CD14-positive monocyte (primary cell): ENCODE results near the gene WDR18. TPM values are rescaled to one million over a fixed set of nuclear protein-coding genes. Genes with fewer than 3 reads are reported as not detected.

Experiments used
- DNase-seq, 3 donors: peaks; one replicate each; pipeline ENCODE4 v3.0.0-alpha.2; 2011 to 2022
- H2AFZ ChIP-seq: 2 replicates; pipeline ENCODE4 v1.6.0; 2012; ENCODE audit warnings: mild to moderate bottlenecking, low read depth, low read length, inconsistent platforms; ENCODE audit not compliant: insufficient read depth, poor library complexity, severe bottlenecking
- H3K27ac ChIP-seq, 2 donors: 1 replicate in 1 of 2; 2 replicates in 1 of 2; pipeline ENCODE4 v1.5.1; 2012 to 2013; ENCODE audit warnings: low read length in 2 of 2, control low read depth in 1 of 2, inconsistent platforms in 1 of 2, low read depth in 1 of 2, mild to moderate bottlenecking in 1 of 2
- H3K27me3 ChIP-seq, 2 donors: one replicate each; pipeline versions ENCODE4 v1.6.0 to v1.6.1; 2011 to 2013; ENCODE audit warnings: low read length in 2 of 2; ENCODE audit not compliant: control insufficient read depth in 2 of 2, insufficient read depth in 2 of 2
- H3K36me3 ChIP-seq, 2 donors: replicated peaks in 1 of 2; 1 replicate in 1 of 2; 2 replicates in 1 of 2; pipeline versions ENCODE4 v1.5.1 to v1.6.1; 2012 to 2013; ENCODE audit warnings: low read length in 2 of 2, control low read depth in 1 of 2, inconsistent platforms in 1 of 2, mild to moderate bottlenecking in 1 of 2; ENCODE audit not compliant: insufficient read depth in 2 of 2, control insufficient read depth in 1 of 2
- H3K4me1 ChIP-seq, 2 donors: 1 replicate in 1 of 2; 2 replicates in 1 of 2; pipeline versions ENCODE4 v1.5.1 to v1.6.1; 2012 to 2013; ENCODE audit warnings: low read length in 2 of 2, control low read depth in 1 of 2, inconsistent platforms in 1 of 2, mild to moderate bottlenecking in 1 of 2, moderate library complexity in 1 of 2; ENCODE audit not compliant: insufficient read depth in 2 of 2, control insufficient read depth in 1 of 2
- H3K4me2 ChIP-seq: replicated peaks from 2 replicates; pipeline ENCODE3; 2012; ENCODE audit warnings: low read length, moderate library complexity, mild to moderate bottlenecking; ENCODE audit not compliant: poor library complexity, severe bottlenecking; ENCODE audit errors: extremely low read depth
- H3K4me3 ChIP-seq, 3 experiments: fragments of 200-600 bp in 1 of 3; sonication (generic) in 1 of 3; replicated peaks in 1 of 3; 1 replicate in 2 of 3; 2 replicates in 1 of 3; pipeline ENCODE4 v1.5.1; 2011 to 2013; ENCODE audit warnings: low read length in 3 of 3, mild to moderate bottlenecking in 3 of 3, control low read depth in 2 of 3, low read depth in 2 of 3, inconsistent platforms in 1 of 3, moderate library complexity in 1 of 3
- H3K79me2 ChIP-seq: 2 replicates; pipeline ENCODE4 v1.6.0; 2012; ENCODE audit warnings: mild to moderate bottlenecking, control low read depth, inconsistent platforms, low read length, moderate library complexity; ENCODE audit not compliant: insufficient read depth
- H3K9ac ChIP-seq: 2 replicates; pipeline ENCODE4 v1.6.0; 2017; ENCODE audit warnings: low read length, mild to moderate bottlenecking; ENCODE audit not compliant: insufficient read depth, poor library complexity, severe bottlenecking
- H3K9me3 ChIP-seq, 2 donors: replicated peaks in 1 of 2; 1 replicate in 1 of 2; 2 replicates in 1 of 2; pipeline versions ENCODE4 v1.5.1 to v1.6.1; 2012 to 2013; ENCODE audit warnings: low read length in 2 of 2, control low read depth in 1 of 2; ENCODE audit not compliant: control insufficient read depth in 1 of 2, insufficient read depth in 1 of 2
- H4K20me1 ChIP-seq: 2 replicates; pipeline ENCODE4 v1.6.0; 2012; ENCODE audit warnings: mild to moderate bottlenecking, low read length, control low read depth, moderate library complexity; ENCODE audit not compliant: insufficient read depth
- H3K27ac Mint-ChIP-seq, 7 donors: one replicate each; pipeline ENCODE4 v1.8.0; 2020; ENCODE audit warnings: mild to moderate bottlenecking in 7 of 7, mixed read lengths in 7 of 7, moderate library complexity in 6 of 7, inconsistent platforms in 2 of 7
- H3K27me3 Mint-ChIP-seq, 3 donors: one replicate each; pipeline ENCODE4 v1.8.0; 2021 to 2022; ENCODE audit warnings: low read depth in 3 of 3, mild to moderate bottlenecking in 3 of 3, mixed read lengths in 3 of 3, moderate library complexity in 3 of 3, inconsistent platforms in 1 of 3
- H3K36me3 Mint-ChIP-seq, 2 donors: one replicate each; pipeline ENCODE4 v1.8.0; 2020; ENCODE audit warnings: mixed read lengths in 2 of 2, inconsistent platforms in 1 of 2, mild to moderate bottlenecking in 1 of 2
- H3K4me1 Mint-ChIP-seq: one replicate; pipeline ENCODE4 v1.8.0; 2020; ENCODE audit warnings: mild to moderate bottlenecking, mixed read lengths
- H3K4me3 Mint-ChIP-seq, 2 donors: one replicate each; pipeline ENCODE4 v1.8.0; 2020; ENCODE audit warnings: mild to moderate bottlenecking in 2 of 2, mixed read lengths in 2 of 2, moderate library complexity in 1 of 2
- H3K9me3 Mint-ChIP-seq, 7 donors: one replicate each; pipeline ENCODE4 v1.8.0; 2020 to 2022; ENCODE audit warnings: mixed read lengths in 7 of 7, mild to moderate bottlenecking in 6 of 7, moderate library complexity in 6 of 7, inconsistent platforms in 2 of 7
- CTCF ChIP-seq: fragments of 200-600 bp; IDR thresholded peaks from one replicate; pipeline ENCODE4 v1.8.0; 2022; ENCODE audit warnings: antibody characterized with exemption, mild to moderate bottlenecking
- WGBS: methylation state at CpG from one replicate; pipeline ENCODE4 v1.1.5; 2013; ENCODE audit warnings: missing lambda C conversion rate; ENCODE audit not compliant: insufficient coverage; 5-methylcytosine and 5-hydroxymethylcytosine counted together
- intact Hi-C, 2 donors: fragments of 100-400 bp; cut with micrococcal nuclease; formaldehyde crosslinking; loops; one replicate each; pipeline versions ENCODE4 v1.15.0 to v1.15.1; 2023
- polyA minus RNA-seq: library from RNA; depleted of rRNA, polyadenylated mRNA; stranded (reverse); fragments of >200 nt; gene quantifications from 2 replicates; pipeline ENCODE4 v1.2.3, GENCODE V29; 2012
- polyA plus RNA-seq, 3 donors: library from polyadenylated mRNA; depleted of rRNA in 1 of 3; unstranded in 2 of 3; stranded (reverse) in 1 of 3; fragments of 300-500 nt in 2 of 3; fragments of >200 nt in 1 of 3; fragmentation: Illumina TruSeq in 2 of 3; gene quantifications; 1 replicate in 2 of 3; 2 replicates in 1 of 3; pipeline ENCODE4 v1.2.3, GENCODE V29; 2012 to 2021
- total RNA-seq, 12 experiments: library from RNA in 1 of 12; stranded (reverse) in 1 of 12; fragments of 120-200 nt in 1 of 12; gene quantifications; one replicate each; pipeline ENCODE4 v1.2.4 and lab custom pipeline; 2013 to 2026; ENCODE audit warnings: mixed read lengths in 6 of 12, inconsistent platforms in 1 of 12

The WDR18 gene
- 18.7 TPM for total RNA-seq (2013)
- 10 to 100 TPM; 21.3 to 52.7 (median 49.9) TPM for polyA plus RNA-seq
- 42.8 and 64.2 TPM in 2 replicates for polyA minus RNA-seq
- total RNA-seq (lab: John Stamatoyannopoulos, UW) = 1.1 to 9.4 (median 5.1) reads per million in 11 experiments

- TF ChIP-seq CTCF = no peak
- peak; percentile 84 to 90 (median 86) for DNase-seq
- H3K36me3 Mint-ChIP-seq = peaks cover 17 to 28% of the 10 kb centered on the region in 2 donors
- Histone ChIP-seq H3K4me2 (peak within 1 kb of the TSS; percentile 97), H3K4me1 (peaks cover 18 to 28% of the 10 kb centered on the region in 2 donors), H3K9ac (peak within 1 kb of the TSS; percentile 69), H4K20me1 (no peaks in the 10 kb centered on the region), H2AFZ (peak within 1 kb of the TSS; percentile 86), H3K27me3 (no peaks in the 10 kb centered on the region), H3K4me3 (peak within 1 kb of the TSS; percentile 82 to 96 (median 85)), H3K79me2 (peaks cover 12% of the 10 kb centered on the region), H3K36me3 (peaks cover 7 to 22% of the 10 kb centered on the region in 2 donors), H3K9me3 (no peaks in the 10 kb centered on the region), H3K27ac (peak within 1 kb of the TSS; percentile 7 to 71)
- H3K9me3 Mint-ChIP-seq = no peaks in the 10 kb centered on the region
- peak within 1 kb of the TSS; percentile 59 to 91 (median 77) for H3K27ac Mint-ChIP-seq
- intact Hi-C loops = loop anchor here (5.0 to 10.0 kb wide), 3 partner anchors 122 to 212 kb away; no protein-coding TSS in a partner anchor
- H3K4me1 Mint-ChIP-seq = peaks cover 17% of the 10 kb centered on the region
- H3K4me3 Mint-ChIP-seq = peak within 1 kb of the TSS; percentile 88 to 90
- under 1% methylated on average over 70 of the region's 78 CpGs for WGBS
- H3K27me3 Mint-ChIP-seq = peaks cover 0 to 4% (median 1%) of the 10 kb centered on the region in 3 donors
Measured at GRCh38 chr19:984165-984967, at the start of gene WDR18. Gene WDR18, plus strand, starts transcription at chr19:984345. Its CDS starts 9 bp downstream, at chr19:984354.

GRCh38 chr19:934865-935479, 49.2 kb upstream of the WDR18 start:
- H3K36me3 ChIP-seq = peaks cover 9 to 53% of the 10 kb centered on the region in 2 donors
- TF ChIP-seq CTCF = no peak
- peaks cover 0 to 1% (median 0%) of the 10 kb centered on the region in 3 donors for H3K27me3 Mint-ChIP-seq
- peaks cover 0 to 2% (median 0%) of the 10 kb centered on the region in 7 donors for H3K9me3 Mint-ChIP-seq
- peak overlapping the region; percentile 31 to 35 for H3K4me3 Mint-ChIP-seq
- 5% methylated on average over 29 of the region's 31 CpGs for WGBS
- H3K79me2 ChIP-seq = peaks cover 100% of the 10 kb centered on the region
- H3K4me1 Mint-ChIP-seq = peaks cover 68% of the 10 kb centered on the region
- no peaks in the 10 kb centered on the region for H3K9me3 ChIP-seq
- H3K4me2 ChIP-seq = peak overlapping the region; percentile 63
- H3K27ac Mint-ChIP-seq = peak overlapping the region in 6 of 7 donors; percentile 30 to 69 (median 54)
- H3K27ac ChIP-seq = peak overlapping the region; percentile 26 to 43
- no peak overlapping the region for H2AFZ ChIP-seq
- peaks cover 98% of the 10 kb centered on the region for H4K20me1 ChIP-seq
- H3K9ac ChIP-seq = peak overlapping the region; percentile 15
- H3K27me3 ChIP-seq = no peaks in the 10 kb centered on the region
- peak overlapping the region in 1 of 3 experiments; percentile 66 for H3K4me3 ChIP-seq
- intact Hi-C loops = no loop called here
- H3K4me1 ChIP-seq = peaks cover 47 to 68% of the 10 kb centered on the region in 2 donors
- peak; percentile 76 to 77 (median 76) for DNase-seq
- peaks cover 32 to 54% of the 10 kb centered on the region in 2 donors for H3K36me3 Mint-ChIP-seq
